NCI-H524 (cell line): Measurements from ENCODE around the gene OPALIN.
A peak's percentile ranks its signal among the peaks of the same experiment; 100 is the strongest.

Experiments
- DNase-seq, 2 experiments: peaks; one replicate each; lab custom pipeline; 2025; lab: John Stamatoyannopoulos, UW

OPALIN gene

GRCh38 chr10:96358851-96359540 is at the start of gene OPALIN:
TSS of gene OPALIN (minus strand) at chr10:96359002. CDS start at chr10:96358896, 106 bp downstream.
- DNase-seq, result no peak

- DNase-seq, result no peak
Observed at GRCh38 chr10:96408201-96408600, 49.4 kb upstream of the OPALIN start.

GRCh38 chr10:96407560-96408069 is 48.8 kb upstream of the OPALIN start:
- no peak for DNase-seq

GRCh38 chr10:96406091-96406490 is 47.3 kb upstream of the OPALIN start:
- no peak for DNase-seq

- no peak for DNase-seq
Observed at GRCh38 chr10:96402417-96403305, 43.9 kb upstream of the OPALIN start.

- no peak for DNase-seq
Observed at GRCh38 chr10:96401036-96401435, 42.2 kb upstream of the OPALIN start.

GRCh38 chr10:96400465-96400864 is 41.7 kb upstream of the OPALIN start:
- no peak for DNase-seq

GRCh38 chr10:96397902-96398301 is 39.1 kb upstream of the OPALIN start:
- no peak for DNase-seq

GRCh38 chr10:96395931-96396877 is 37.4 kb upstream of the OPALIN start:
- DNase-seq, result peak; percentile 1 to 33

- DNase-seq, result peak; percentile 1 to 25
Observed at GRCh38 chr10:96390460-96390864, 31.7 kb upstream of the OPALIN start.

- DNase-seq, result no peak
Observed at GRCh38 chr10:96389785-96390184, 31.0 kb upstream of the OPALIN start.

- no peak for DNase-seq
Observed at GRCh38 chr10:96387601-96388000, 28.8 kb upstream of the OPALIN start.

GRCh38 chr10:96387161-96387560 is 28.4 kb upstream of the OPALIN start:
- DNase-seq, result no peak

GRCh38 chr10:96384506-96384905 is 25.7 kb upstream of the OPALIN start:
- no peak for DNase-seq

- DNase-seq, result no peak
Observed at GRCh38 chr10:96380821-96381220, 22.0 kb upstream of the OPALIN start.

GRCh38 chr10:96379758-96380157 is 21.0 kb upstream of the OPALIN start:
- no peak for DNase-seq

- no peak for DNase-seq
Observed at GRCh38 chr10:96378741-96379140, 19.9 kb upstream of the OPALIN start.

GRCh38 chr10:96377816-96378294 is 19.1 kb upstream of the OPALIN start:
- no peak for DNase-seq

GRCh38 chr10:96376483-96376882 is 17.7 kb upstream of the OPALIN start:
- no peak for DNase-seq

GRCh38 chr10:96374985-96375830 is 16.4 kb upstream of the OPALIN start:
- DNase-seq, result peak; percentile 40 to 81

GRCh38 chr10:96374639-96374984 is 15.8 kb upstream of the OPALIN start:
- peak in 1 of 2 experiments; percentile 6 for DNase-seq
